HG03064 (cell line): ENCODE measurements around the gene SLC24A3.

ENCODE experiments used
- ATAC-seq: cut with Tn5 transposase; IDR thresholded peaks from one replicate; pipeline ENCODE4 v1.9.1; 2021; ENCODE audit warnings: low read depth; ENCODE audit not compliant: unreplicated experiment

The SLC24A3 gene

GRCh38 chr20:19212469-19212815 lies at the start of gene SLC24A3:
Gene SLC24A3, plus strand, starts transcription at chr20:19212642.
- ATAC-seq = no peak

- no peak for ATAC-seq
Observed at GRCh38 chr20:19170148-19170547, 42.3 kb upstream of the SLC24A3 start.

GRCh38 chr20:19172637-19173036 lies 39.8 kb upstream of the SLC24A3 start:
- no peak for ATAC-seq

- ATAC-seq = no peak
Observed at GRCh38 chr20:19176470-19177052, 35.9 kb upstream of the SLC24A3 start.

- no peak for ATAC-seq
Observed at GRCh38 chr20:19181552-19181951, 30.9 kb upstream of the SLC24A3 start.

GRCh38 chr20:19185083-19185482 lies 27.4 kb upstream of the SLC24A3 start:
- no peak for ATAC-seq

GRCh38 chr20:19193349-19193748 lies 19.1 kb upstream of the SLC24A3 start:
- no peak for ATAC-seq

- ATAC-seq = no peak
Observed at GRCh38 chr20:19205981-19206396, 6.5 kb upstream of the SLC24A3 start.

- ATAC-seq = no peak
Observed at GRCh38 chr20:19207541-19207940, 4.9 kb upstream of the SLC24A3 start.

- no peak for ATAC-seq
Observed at GRCh38 chr20:19210391-19211155, 1.9 kb upstream of the SLC24A3 start.

- ATAC-seq = no peak
Observed at GRCh38 chr20:19211252-19211651, 1.2 kb upstream of the SLC24A3 start.

- no peak for ATAC-seq
Observed at GRCh38 chr20:19211661-19212468, 577 bp upstream of the SLC24A3 start.

- no peak for ATAC-seq
Observed at GRCh38 chr20:19212821-19213502, 520 bp downstream of the SLC24A3 start.

- ATAC-seq = no peak
Observed at GRCh38 chr20:19213946-19214490, 1.6 kb downstream of the SLC24A3 start.

GRCh38 chr20:19218411-19218810 lies 6.0 kb downstream of the SLC24A3 start:
- no peak for ATAC-seq

GRCh38 chr20:19222520-19223040 lies 10.1 kb downstream of the SLC24A3 start:
- no peak for ATAC-seq

GRCh38 chr20:19223640-19224039 lies 11.2 kb downstream of the SLC24A3 start:
- no peak for ATAC-seq

GRCh38 chr20:19231359-19232035 lies 19.1 kb downstream of the SLC24A3 start:
- ATAC-seq = no peak

- ATAC-seq = no peak
Observed at GRCh38 chr20:19232997-19233794, 20.8 kb downstream of the SLC24A3 start.
